GM10248 (cell line): ENCODE results near the gene SMIM23.

Source experiments
- CTCF ChIA-PET: fragments of 300-600 bp; sonication (Branson Sonifier 250); formaldehyde crosslinking; extraction: SDS; loops from one replicate; lab custom pipeline; 2021; ENCODE audit warnings: antibody characterized with exemption; lab: Yijun Ruan, JAX
- POLR2A ChIA-PET: fragments of 350-650 bp; sonication (Branson Sonifier 250); formaldehyde crosslinking; extraction: SDS; loops from one replicate; lab custom pipeline; 2020; ENCODE audit warnings: antibody characterized with exemption; lab: Yijun Ruan, JAX
- DNase-seq: peaks from one replicate; pipeline ENCODE4 v3.0.0; 2012; ENCODE audit errors: extremely low spot score
- CTCF ChIP-seq: IDR thresholded peaks from 2 replicates; pipeline ENCODE4 v1.5.1; 2012; ENCODE audit warnings: mild to moderate bottlenecking, low read depth; ENCODE audit errors: extremely low read depth, missing control alignments, control extremely low read depth

SMIM23 gene

DNA sequence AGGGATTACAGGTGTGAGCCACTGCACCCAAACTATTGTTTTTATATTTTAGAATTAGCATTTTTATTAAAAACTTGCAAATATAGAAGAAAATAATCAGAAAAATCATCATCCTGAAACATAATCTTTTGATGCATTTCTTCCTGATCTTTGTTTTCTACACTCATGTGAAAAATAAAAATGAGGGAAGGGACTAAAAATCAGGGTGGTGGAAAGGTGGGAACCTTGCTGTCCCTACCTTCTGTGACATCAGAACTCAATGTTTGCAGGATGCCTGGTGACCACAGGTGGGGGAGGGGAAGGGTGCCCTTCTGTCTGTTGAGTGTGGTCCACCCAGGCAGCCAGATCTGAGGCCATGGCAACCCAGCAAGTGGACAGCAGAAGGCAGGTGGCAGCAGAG lies at the start of gene SMIM23:
SMIM23 (plus strand) TSS at position 301 of the 400 bp plus-strand sequence; CDS start at position 356, 55 bp downstream.
- no peak for DNase-seq
- CTCF ChIA-PET: no interaction called here
- POLR2A ChIA-PET: no interaction called here
- no peak for TF ChIP-seq CTCF

DNA sequence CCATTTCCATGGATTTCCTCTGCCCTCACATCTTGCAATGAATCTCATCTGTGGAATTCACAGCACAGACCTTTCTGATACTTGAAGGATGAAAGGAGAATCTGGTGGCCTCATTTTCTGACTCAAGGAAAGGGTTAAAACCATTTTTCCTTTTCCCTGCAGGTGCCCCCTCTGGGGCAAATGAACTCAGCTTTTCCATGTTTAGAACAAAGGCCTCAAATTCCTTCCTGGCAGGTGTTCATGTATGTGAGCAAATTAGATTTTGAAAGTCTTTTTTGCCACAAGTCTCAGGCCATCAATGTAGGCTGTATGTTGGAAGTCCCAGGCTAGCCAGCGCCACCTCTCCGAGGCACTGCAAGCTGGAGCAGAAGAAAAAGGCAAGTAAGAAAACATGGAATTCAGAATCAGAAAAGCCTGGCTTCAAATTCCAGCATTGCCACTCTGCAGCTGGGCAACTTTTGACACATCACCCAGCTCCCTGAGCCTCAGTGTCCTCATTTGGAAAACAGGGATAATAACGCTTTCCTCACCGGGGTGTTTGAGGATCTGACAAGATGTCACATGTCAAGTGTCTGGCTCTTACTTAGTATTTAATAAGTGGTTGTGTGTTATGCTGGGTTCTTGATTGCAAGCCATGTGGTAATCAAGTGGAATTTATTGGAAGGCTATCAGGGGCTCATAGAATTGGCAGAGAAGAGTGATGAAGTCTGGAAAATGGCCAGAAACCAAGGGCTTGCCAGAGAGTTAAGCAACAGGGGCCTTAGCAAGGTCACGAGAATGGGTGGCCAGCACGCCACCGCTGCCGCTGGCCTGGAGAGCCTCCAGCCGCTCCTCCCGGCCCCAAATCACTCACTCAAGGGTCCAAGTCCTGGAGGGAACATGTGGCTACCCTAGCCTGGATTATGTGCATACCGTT lies 48.4 kb upstream of the SMIM23 start:
- no peak for DNase-seq
- ChIA-PET POLR2A (no interaction called here), CTCF (interaction anchor here (1.2 to 2.6 kb wide), 3 partner anchors 11 to 18 kb away, joined by 3 to 5 read pairs (median 4); no protein-coding TSS in a partner anchor)
- TF ChIP-seq CTCF: no peak

DNA sequence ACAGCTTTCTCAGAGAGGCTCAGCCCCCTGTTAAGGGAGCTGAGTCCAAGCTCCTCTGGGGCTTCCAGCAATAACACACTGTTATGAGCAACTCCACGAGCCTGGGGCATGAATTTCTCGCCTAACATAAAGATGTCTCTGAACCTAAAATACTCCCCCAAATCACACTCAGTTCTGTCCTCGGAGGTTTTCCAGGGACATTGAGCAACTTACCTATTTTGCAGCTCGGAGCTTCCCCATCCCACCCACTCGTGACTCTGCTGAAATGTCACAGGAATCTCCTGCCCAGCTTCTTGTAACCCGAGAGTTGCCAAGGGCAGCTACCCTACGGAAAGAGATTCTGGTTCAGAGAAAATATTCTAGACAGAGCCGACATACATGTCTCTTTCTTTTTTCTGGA lies 47.1 kb upstream of the SMIM23 start:
- CTCF ChIA-PET: interaction anchor here (1.2 to 1.5 kb wide), 2 partner anchors 10 to 16 kb away, joined by 3 to 4 read pairs; no protein-coding TSS in a partner anchor
- no peak for DNase-seq
- TF ChIP-seq CTCF: no peak
- POLR2A ChIA-PET: no interaction called here

DNA sequence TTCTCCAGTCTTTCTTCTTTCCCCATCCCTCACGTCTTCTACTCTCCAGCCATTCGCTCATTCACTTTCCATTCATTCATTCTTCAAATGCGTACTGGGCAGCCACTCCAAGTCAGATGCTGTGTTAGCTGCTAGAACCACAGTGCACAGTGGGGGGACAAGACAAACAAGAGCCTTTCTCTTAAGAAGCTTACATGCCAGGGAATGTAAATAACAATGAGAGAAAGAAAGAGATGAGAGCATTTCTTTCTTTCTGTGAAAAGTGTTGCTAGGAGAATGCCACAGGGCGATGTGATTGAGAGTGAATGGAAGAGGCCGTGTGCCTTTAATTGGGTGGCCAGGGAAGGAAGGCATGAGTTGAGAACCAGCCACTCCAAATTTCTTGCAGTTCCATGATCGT lies 46.3 kb upstream of the SMIM23 start:
- ChIA-PET POLR2A (no interaction called here), CTCF (no interaction called here)
- DNase-seq: no peak
- TF ChIP-seq CTCF: no peak

DNA sequence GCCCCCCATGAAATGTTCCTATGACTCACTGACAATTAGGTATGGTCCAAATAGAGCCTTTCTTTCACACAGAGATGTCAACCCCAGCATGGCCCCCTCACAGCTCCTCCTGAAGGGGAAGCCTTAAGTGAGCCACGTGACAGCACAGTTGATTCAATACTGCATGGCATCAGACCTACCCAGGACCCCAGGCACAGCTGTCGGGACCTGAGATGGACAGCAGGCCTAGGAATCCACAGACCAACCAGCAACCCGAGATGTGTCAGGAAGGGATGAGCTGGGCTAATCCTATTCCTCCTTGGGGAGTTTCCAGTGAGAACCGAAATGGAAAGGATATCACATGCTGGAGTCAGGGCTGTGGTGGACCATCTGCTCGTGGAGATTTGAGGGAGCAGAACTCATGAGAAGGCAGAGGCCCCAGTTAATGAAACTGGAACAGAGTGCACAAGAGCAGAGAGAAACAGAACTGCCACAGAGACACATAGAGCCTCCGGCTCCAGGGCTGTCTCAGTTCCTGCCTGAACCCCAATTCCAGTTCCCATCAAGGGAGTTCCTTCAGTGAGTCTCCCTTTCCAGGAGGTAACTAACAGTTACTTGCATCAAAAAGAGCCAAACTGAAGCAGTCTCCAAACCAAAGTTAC lies 42.1 kb upstream of the SMIM23 start:
- DNase-seq: no peak
- ChIA-PET CTCF (interaction anchor here (2.1 to 2.8 kb wide), 2 partner anchors 10 to 13 kb away, joined by 6 to 12 read pairs; no protein-coding TSS in a partner anchor), POLR2A (interaction anchor here (0.6 kb wide), 1 partner anchor 265 kb away, joined by 3 read pairs; no protein-coding TSS in a partner anchor)
- TF ChIP-seq CTCF: no peak

DNA sequence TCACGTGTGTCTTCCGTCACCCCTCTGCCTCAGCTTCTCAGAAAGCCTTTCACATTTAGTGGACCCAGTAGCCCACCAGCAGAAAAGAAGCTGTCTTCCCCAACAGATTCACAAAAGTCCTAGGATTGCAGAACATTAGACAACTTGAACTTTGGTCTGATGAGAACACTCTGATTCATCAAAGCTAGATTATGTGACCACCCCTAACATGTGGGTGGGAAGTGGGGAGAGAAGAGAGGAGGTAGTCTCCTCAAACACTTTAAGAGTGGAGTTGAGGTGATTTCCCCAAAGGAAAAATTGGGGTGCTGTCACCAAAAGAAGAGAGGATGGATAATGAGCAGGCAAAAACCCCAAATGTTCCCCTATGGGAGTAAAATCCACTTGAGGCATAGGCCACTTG lies 41.4 kb upstream of the SMIM23 start:
- CTCF ChIA-PET: interaction anchor here (1.7 to 2.8 kb wide), 3 partner anchors 11 to 21 kb away, joined by 4 to 12 read pairs (median 6); no protein-coding TSS in a partner anchor
- no peak for TF ChIP-seq CTCF
- POLR2A ChIA-PET: no interaction called here
- no peak for DNase-seq
